Adrenal gland (tissue), 12 donors: ENCODE measurements around the gene WNK4. TPM values are rescaled to one million over a fixed set of nuclear protein-coding genes. Genes with fewer than 3 reads are reported as not detected.
"Not testable (repeated sequence)": the region's sequence is repeated elsewhere in the genome, so short reads cannot be mapped to it uniquely, and the experiment has no call there.

ENCODE experiments used
- DNase-seq, 7 donors: peaks; one replicate each; pipeline ENCODE4 v3.0.0-alpha.2; 2019 to 2020
- H3K27ac ChIP-seq, 5 donors: fragments of 200-600 bp; sonication (generic) in 4 of 5; 1 replicate in 3 of 5; 2 replicates in 2 of 5; pipeline versions ENCODE4 v1.5.1 to v1.8.0; 2016 to 2020; ENCODE audit warnings: mild to moderate bottlenecking in 1 of 5
- H3K27me3 ChIP-seq: fragments of 200-600 bp; 2 replicates; pipeline ENCODE4 v1.8.0; 2021
- H3K36me3 ChIP-seq, 2 donors: fragments of 200-600 bp; replicated peaks in 1 of 2; 1 replicate in 1 of 2; 2 replicates in 1 of 2; pipeline versions ENCODE4 v1.5.1 to v1.8.0; 2018 to 2022
- H3K4me1 ChIP-seq, 2 donors: fragments of 200-600 bp; replicated peaks in 1 of 2; 1 replicate in 1 of 2; 2 replicates in 1 of 2; pipeline versions ENCODE4 v1.5.1 to v1.8.0; 2018 to 2021
- H3K4me3 ChIP-seq, 4 donors: fragments of 200-600 bp; sonication (generic) in 3 of 4; one replicate each; pipeline ENCODE4 v1.5.1; 2016 to 2018
- H3K9me3 ChIP-seq, 3 donors: fragments of 200-600 bp; sonication (generic) in 1 of 3; replicated peaks in 1 of 3; 1 replicate in 2 of 3; 2 replicates in 1 of 3; pipeline versions ENCODE4 v1.5.1 to v1.8.0; 2016 to 2021
- POLR2A ChIP-seq, 2 donors: fragments of 450-650 bp; IDR thresholded peaks; one replicate each; pipeline ENCODE4 v1.6.1; 2017; ENCODE audit warnings: antibody characterized with exemption in 2 of 2, mild to moderate bottlenecking in 2 of 2, moderate library complexity in 1 of 2
- WGBS, 4 donors: extraction: QIAGEN DNeasy Blood & Tissue Kit in 2 of 4; methylation state at CpG; one replicate each; pipeline versions ENCODE4 v1.1.5 to v1.1.7; 2013 to 2017; 5-methylcytosine and 5-hydroxymethylcytosine counted together
- intact Hi-C, 2 donors: fragments of 100-400 bp; cut with DNase I; formaldehyde crosslinking; loops; one replicate each; pipeline versions ENCODE4 v1.14.1 to v1.15.0; 2022 to 2023
- polyA plus RNA-seq, 3 donors: library from polyadenylated mRNA; stranded (reverse); fragments of 200-250 nt in 2 of 3; fragments of 350-450 nt in 1 of 3; fragmentation: Illumina TruSeq in 1 of 3; extraction: RNeasy Lipid Tissue Mini Kit (QIAGEN cat#74804) in 1 of 3; gene quantifications; one replicate each; pipeline ENCODE4 v1.2.3, GENCODE V29; 2013 to 2014
- total RNA-seq, 9 donors: library from RNA; depleted of rRNA in 4 of 9; stranded (reverse); fragments of >200 nt in 4 of 9; fragments of 120-200 nt in 1 of 9; fragmentation: NEBNext Ultra II Directional in 1 of 9; extraction: Animal tissue kit (Norgen Biotek cat#: 25700) in 1 of 9; gene quantifications; one replicate each; pipeline versions ENCODE4 v1.1.0 to v1.2.4, GENCODE V29; 2013 to 2023
- TF ChIP-seq, protein P1 (sequence below), 6 experiments: fragments of 450-650 bp in 4 of 6; fragments of 200-600 bp in 2 of 6; sonication (generic) in 1 of 6; IDR thresholded peaks; 1 replicate in 5 of 6; 2 replicates in 1 of 6; pipeline versions ENCODE4 v1.5.1 to v1.8.0; 2016 to 2021; ENCODE audit warnings: antibody characterized with exemption in 6 of 6, mild to moderate bottlenecking in 2 of 6, moderate library complexity in 1 of 6
- donor health status: healthy with polysubstance abuse.
- donor health status: Bipolar disorder and iron deficiency.
- donor health status: DM: yes; HTN: yes; CAD: no.
- donor health status: DM: no; HTN: no; CAD: no.
- donor health status: DM: no; HTN: no; CAD: no.
- donor health status: DM: yes; HTN: yes; CAD: no.

The WNK4 gene
- total and polyA plus RNA-seq, 12 donors: 0.05 to 0.46 (median 0.18) TPM; not detected in 5

DNA sequence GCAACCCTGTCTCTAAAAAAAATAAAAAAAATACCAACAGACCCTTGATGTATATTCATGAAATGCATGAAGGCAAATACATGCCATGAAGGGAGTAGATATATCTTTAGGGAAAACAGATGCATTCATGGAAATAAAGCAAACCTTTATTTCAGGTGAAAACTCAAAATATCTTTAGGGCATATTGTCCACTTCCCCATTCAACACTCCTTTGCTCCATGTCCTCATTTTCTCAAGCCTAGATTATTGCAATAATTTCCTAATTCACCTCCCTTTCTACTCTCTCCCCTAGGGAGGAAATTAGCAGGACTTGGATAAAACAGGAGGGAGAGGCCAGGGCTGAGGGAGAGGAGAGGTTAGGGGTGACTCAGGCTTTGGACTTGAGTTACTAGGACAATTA lies 12.9 kb upstream of the WNK4 start:
- intact Hi-C loops: no loop called here
- Histone ChIP-seq H3K9me3 (no peaks in the 10 kb centered on the region), H3K36me3 (no peaks in the 10 kb centered on the region), H3K27me3 (no peaks in the 10 kb centered on the region), H3K27ac (no peak overlapping the region), H3K4me1 (peaks cover 0 to under 1% of the 10 kb centered on the region in 2 donors), H3K4me3 (no peak overlapping the region)
- TF ChIP-seq, protein P1, sequence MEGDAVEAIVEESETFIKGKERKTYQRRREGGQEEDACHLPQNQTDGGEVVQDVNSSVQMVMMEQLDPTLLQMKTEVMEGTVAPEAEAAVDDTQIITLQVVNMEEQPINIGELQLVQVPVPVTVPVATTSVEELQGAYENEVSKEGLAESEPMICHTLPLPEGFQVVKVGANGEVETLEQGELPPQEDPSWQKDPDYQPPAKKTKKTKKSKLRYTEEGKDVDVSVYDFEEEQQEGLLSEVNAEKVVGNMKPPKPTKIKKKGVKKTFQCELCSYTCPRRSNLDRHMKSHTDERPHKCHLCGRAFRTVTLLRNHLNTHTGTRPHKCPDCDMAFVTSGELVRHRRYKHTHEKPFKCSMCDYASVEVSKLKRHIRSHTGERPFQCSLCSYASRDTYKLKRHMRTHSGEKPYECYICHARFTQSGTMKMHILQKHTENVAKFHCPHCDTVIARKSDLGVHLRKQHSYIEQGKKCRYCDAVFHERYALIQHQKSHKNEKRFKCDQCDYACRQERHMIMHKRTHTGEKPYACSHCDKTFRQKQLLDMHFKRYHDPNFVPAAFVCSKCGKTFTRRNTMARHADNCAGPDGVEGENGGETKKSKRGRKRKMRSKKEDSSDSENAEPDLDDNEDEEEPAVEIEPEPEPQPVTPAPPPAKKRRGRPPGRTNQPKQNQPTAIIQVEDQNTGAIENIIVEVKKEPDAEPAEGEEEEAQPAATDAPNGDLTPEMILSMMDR (IDR thresholded peaks at IDR 0.05): no peak
- no peak for TF ChIP-seq POLR2A (IDR thresholded peaks at IDR 0.05)
- DNase-seq: no peak

DNA sequence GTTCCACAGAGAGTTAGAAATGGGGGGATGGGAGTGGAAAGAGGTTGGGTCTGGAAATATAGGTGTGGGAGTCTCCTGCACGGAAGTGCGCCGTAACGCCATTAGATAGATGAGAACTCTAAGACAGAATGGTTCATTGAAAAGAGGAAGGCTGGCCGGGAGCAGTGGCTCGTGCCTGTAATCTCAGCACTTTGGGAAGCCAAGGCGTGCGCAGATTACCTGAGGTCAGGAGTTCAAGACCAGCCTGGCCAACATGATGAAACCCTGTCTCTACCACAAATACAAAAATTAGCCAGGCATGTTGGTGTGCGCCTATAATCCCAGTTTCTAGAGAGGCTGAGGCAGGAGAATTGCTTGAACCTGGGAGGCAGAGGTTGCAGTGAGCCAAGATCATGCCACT lies 12.4 kb upstream of the WNK4 start:
- H3K4me1 ChIP-seq, H3K9me3 ChIP-seq, H3K27me3 ChIP-seq, H3K4me3 ChIP-seq, DNase-seq, H3K36me3 ChIP-seq, H3K27ac ChIP-seq, intact Hi-C loops: not testable (repeated sequence)
- 61 to 72% (median 65%) methylated on average over 9 of the region's 9 CpGs for WGBS, 4 donors

DNA sequence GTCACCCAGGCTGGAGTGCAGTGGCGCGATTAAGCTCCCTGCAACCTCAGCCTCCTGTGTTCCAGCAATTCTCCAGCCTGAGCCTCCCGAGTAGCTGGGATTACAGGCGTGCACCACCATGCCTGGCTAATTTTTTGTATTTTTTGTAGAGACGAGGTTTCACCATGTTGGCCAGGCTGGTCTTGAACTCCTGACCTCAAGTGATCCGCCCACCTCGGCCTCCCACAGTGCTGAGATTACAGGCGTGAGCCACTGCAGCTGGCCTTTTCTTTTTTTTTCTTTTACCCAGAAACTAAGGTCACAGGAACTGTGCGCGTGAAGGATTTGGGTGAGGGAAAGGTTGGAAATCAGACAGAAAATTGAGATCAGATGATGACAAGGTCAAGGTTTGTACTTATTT lies 10.4 kb upstream of the WNK4 start:
- H3K36me3 ChIP-seq, DNase-seq, H3K4me3 ChIP-seq, H3K9me3 ChIP-seq, H3K27ac ChIP-seq, H3K27me3 ChIP-seq: not testable (repeated sequence)
- peaks cover 9 to 16% of the 10 kb centered on the region in 2 donors for H3K4me1 ChIP-seq
- WGBS, 4 donors: 50 to 57% (median 54%) methylated on average over 10 of the region's 10 CpGs
- intact Hi-C loops: loop anchor here in 1 of 2 donors (10.0 kb wide), 1 partner anchor 875 kb away; no protein-coding TSS in a partner anchor

DNA sequence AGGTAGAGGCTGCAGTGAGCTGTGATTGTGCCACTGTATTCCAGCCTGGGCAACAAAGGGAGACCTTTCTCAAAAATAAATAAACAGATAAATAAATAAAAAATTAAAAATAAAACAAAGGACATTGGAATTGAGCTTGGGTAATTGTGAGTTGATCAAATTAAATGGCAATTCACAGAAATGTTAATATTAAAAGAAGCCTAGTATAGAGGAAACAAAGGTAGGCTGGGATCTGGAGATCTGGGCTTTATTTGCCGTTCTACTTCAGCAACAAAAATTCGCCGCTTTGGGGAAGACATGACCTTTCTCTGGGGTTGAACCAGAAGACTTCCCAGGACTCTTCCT lies 7.5 kb upstream of the WNK4 start:
- WGBS, 4 donors: 0 to 6% (median 2%) methylated on average over 3 of the region's 3 CpGs
- no peak for DNase-seq
- intact Hi-C loops: loop anchor here in 1 of 2 donors (10.0 kb wide), 1 partner anchor 878 kb away; no protein-coding TSS in a partner anchor
- Histone ChIP-seq H3K36me3 (peaks cover 0 to 29% of the 10 kb centered on the region in 2 donors), H3K27ac (peak overlapping the region in 3 of 5 donors; percentile 60 to 89 (median 61)), H3K4me1 (peaks cover 9 to 16% of the 10 kb centered on the region in 2 donors), H3K27me3 (no peaks in the 10 kb centered on the region), H3K4me3 (peak overlapping the region; percentile 34 to 93 (median 68)), H3K9me3 (no peaks in the 10 kb centered on the region)
- TF ChIP-seq, protein P1 (IDR thresholded peaks at IDR 0.05): no peak
- no peak for TF ChIP-seq POLR2A (IDR thresholded peaks at IDR 0.05)

DNA sequence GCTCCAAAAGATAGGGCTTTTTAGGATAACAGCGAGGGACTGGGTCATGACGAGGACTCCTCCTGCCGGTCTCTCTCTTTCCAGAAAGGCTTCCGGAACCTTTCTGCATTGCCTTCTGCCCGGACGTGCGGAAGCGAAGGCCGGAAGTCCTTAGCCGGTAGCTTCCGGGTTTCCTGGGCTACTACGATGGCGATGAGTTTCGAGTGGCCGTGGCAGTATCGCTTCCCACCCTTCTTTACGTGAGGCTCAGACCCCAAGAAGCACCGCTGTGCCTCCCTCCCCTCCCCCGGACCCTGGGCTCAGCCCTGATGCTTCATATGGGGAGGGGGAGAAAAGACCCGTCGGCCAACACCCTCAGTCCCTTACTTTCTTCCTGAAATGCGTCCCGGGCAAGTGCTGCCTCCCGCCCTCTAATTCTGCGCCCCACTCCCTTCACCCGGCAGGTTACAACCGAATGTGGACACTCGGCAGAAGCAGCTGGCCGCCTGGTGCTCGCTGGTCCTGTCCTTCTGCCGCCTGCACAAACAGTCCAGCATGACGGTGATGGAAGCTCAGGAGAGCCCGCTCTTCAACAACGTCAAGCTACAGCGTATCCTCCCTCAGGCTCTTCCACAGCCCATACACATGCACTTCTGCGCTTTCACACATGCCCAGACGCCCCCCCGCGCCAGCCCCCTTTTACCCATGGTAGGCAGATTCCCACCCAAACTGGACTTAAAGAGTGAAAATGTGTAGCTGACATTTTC lies 6.9 kb upstream of the WNK4 start, which contains the start of gene VPS25:
Gene VPS25, plus strand, starts transcription at position 160 of the 746 bp plus-strand sequence. Its CDS starts 27 bp downstream, at position 187.
- Histone ChIP-seq H3K36me3 (peaks cover 0 to 34% of the 10 kb centered on the region in 2 donors), H3K27ac (peak within 1 kb of the TSS in 4 of 5 donors; percentile 60 to 89 (median 62)), H3K4me3 (peak within 1 kb of the TSS; percentile 34 to 93 (median 68)), H3K9me3 (no peaks in the 10 kb centered on the region), H3K27me3 (no peaks in the 10 kb centered on the region), H3K4me1 (peaks cover 9 to 16% of the 10 kb centered on the region in 2 donors)
- TF ChIP-seq, protein P1 (IDR thresholded peaks at IDR 0.05): peak in 1 of 6 experiments; percentile 4
- peak in 1 of 2 donors; percentile 38 for TF ChIP-seq POLR2A (IDR thresholded peaks at IDR 0.05)
- intact Hi-C loops: loop anchor here in 1 of 2 donors (10.0 kb wide), 1 partner anchor 879 kb away; no protein-coding TSS in a partner anchor
- 0 to 3% (median 1%) methylated on average over 25 to 39 of the region's 39 CpGs for WGBS, 4 donors
- peak; percentile 74 to 85 (median 79) for DNase-seq
